Esophagus squamous epithelium (tissue), 5 donors: Measurements from ENCODE around the gene BAD. TPM values are rescaled to one million over a fixed set of nuclear protein-coding genes. Genes with fewer than 3 reads are reported as not detected.
A peak's percentile ranks its signal among the peaks of the same experiment; 100 is the strongest.

Source experiments
- DNase-seq: peaks from one replicate; lab custom pipeline; 2025; lab: John Stamatoyannopoulos, UW
- H3K27ac ChIP-seq, 4 donors: fragments of 200-600 bp; sonication (generic); one replicate each; pipeline ENCODE4 v1.5.1; 2016 to 2019; ENCODE audit warnings: mild to moderate bottlenecking in 1 of 4
- H3K27me3 ChIP-seq, 4 donors: fragments of 200-600 bp; sonication (generic); 1 replicate in 3 of 4; 2 replicates in 1 of 4; pipeline versions ENCODE4 v1.5.1 to v1.6.0; 2017 to 2021; ENCODE audit warnings: antibody characterized with exemption in 1 of 4
- H3K36me3 ChIP-seq, 3 donors: fragments of 200-600 bp; sonication (generic); one replicate each; pipeline ENCODE4 v1.5.1; 2016 to 2019
- H3K4me1 ChIP-seq, 3 donors: fragments of 200-600 bp; sonication (generic); one replicate each; pipeline ENCODE4 v1.5.1; 2017 to 2019
- H3K4me3 ChIP-seq, 4 donors: fragments of 200-600 bp; sonication (generic); 1 replicate in 3 of 4; 2 replicates in 1 of 4; pipeline ENCODE4 v1.5.1; 2016 to 2019; ENCODE audit warnings: mild to moderate bottlenecking in 2 of 4, moderate library complexity in 1 of 4
- H3K9me3 ChIP-seq, 3 donors: fragments of 200-600 bp; sonication (generic); one replicate each; pipeline ENCODE4 v1.5.1; 2016 to 2019
- POLR2A ChIP-seq, 4 donors: fragments of 450-650 bp; IDR thresholded peaks; one replicate each; pipeline ENCODE4 v1.6.1; 2017; ENCODE audit warnings: antibody characterized with exemption in 4 of 4, mild to moderate bottlenecking in 4 of 4, moderate library complexity in 3 of 4
- WGBS, 2 donors: methylation state at CpG; one replicate each; pipeline ENCODE4 v1.1.5; 2018; 5-methylcytosine and 5-hydroxymethylcytosine counted together
- intact Hi-C: fragments of 100-400 bp; cut with DNase I; formaldehyde crosslinking; loops from one replicate; pipeline ENCODE4 v1.15.0; 2022
- total RNA-seq, 4 donors: library from RNA; depleted of rRNA; stranded (reverse); fragments of >200 nt; gene quantifications; one replicate each; pipeline ENCODE4 v1.1.0, GENCODE V29; 2016
- TF ChIP-seq, protein P1 (sequence below), 6 experiments: fragments of 450-650 bp in 4 of 6; fragments of 200-600 bp in 2 of 6; sonication (generic) in 2 of 6; IDR thresholded peaks; one replicate each; pipeline ENCODE4 v1.5.1; 2016 to 2019; ENCODE audit warnings: antibody characterized with exemption in 6 of 6, mild to moderate bottlenecking in 4 of 6, moderate library complexity in 4 of 6
- donor health status: DM: yes; HTN: yes; CAD: no.

Gene BAD
- total RNA-seq, 4 donors from 2014 or later = 49.4 to 86.5 (median 72.9) TPM

GRCh38 chr11:64240435-64241240, 43.8 kb downstream of the BAD start, which contains the start of gene FKBP2:
Gene FKBP2 (plus strand): TSS chr11:64241095. CDS start chr11:64242388, 1,293 bp downstream.
- TF ChIP-seq, protein P1, sequence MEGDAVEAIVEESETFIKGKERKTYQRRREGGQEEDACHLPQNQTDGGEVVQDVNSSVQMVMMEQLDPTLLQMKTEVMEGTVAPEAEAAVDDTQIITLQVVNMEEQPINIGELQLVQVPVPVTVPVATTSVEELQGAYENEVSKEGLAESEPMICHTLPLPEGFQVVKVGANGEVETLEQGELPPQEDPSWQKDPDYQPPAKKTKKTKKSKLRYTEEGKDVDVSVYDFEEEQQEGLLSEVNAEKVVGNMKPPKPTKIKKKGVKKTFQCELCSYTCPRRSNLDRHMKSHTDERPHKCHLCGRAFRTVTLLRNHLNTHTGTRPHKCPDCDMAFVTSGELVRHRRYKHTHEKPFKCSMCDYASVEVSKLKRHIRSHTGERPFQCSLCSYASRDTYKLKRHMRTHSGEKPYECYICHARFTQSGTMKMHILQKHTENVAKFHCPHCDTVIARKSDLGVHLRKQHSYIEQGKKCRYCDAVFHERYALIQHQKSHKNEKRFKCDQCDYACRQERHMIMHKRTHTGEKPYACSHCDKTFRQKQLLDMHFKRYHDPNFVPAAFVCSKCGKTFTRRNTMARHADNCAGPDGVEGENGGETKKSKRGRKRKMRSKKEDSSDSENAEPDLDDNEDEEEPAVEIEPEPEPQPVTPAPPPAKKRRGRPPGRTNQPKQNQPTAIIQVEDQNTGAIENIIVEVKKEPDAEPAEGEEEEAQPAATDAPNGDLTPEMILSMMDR (IDR thresholded peaks at IDR 0.05) = peak in 2 of 6 experiments; percentile 8 to 24
- peak in 3 of 4 donors; percentile 43 to 86 (median 72) for TF ChIP-seq POLR2A (IDR thresholded peaks at IDR 0.05)
- Histone ChIP-seq H3K27ac (peak within 1 kb of the TSS; percentile 95 to 100 (median 99)), H3K9me3 (no peaks in the 10 kb centered on the region), H3K27me3 (no peaks in the 10 kb centered on the region), H3K4me3 (peak within 1 kb of the TSS; percentile 63 to 95 (median 86)), H3K36me3 (peaks cover 0 to 60% (median 0%) of the 10 kb centered on the region in 3 donors), H3K4me1 (peaks cover 68 to 91% (median 70%) of the 10 kb centered on the region in 3 donors)
- DNase-seq = peak; percentile 91
- intact Hi-C loops = no loop called here
- WGBS, 2 donors = 1 to 2% methylated on average over 7 to 23 of the region's 58 CpGs

GRCh38 chr11:64239662-64240434, 44.6 kb downstream of the BAD start:
- TF ChIP-seq, protein P1 (IDR thresholded peaks at IDR 0.05) = no peak
- no peak for TF ChIP-seq POLR2A (IDR thresholded peaks at IDR 0.05)
- Histone ChIP-seq H3K4me1 (peaks cover 68 to 91% (median 69%) of the 10 kb centered on the region in 3 donors), H3K36me3 (peaks cover 0 to 58% (median 0%) of the 10 kb centered on the region in 3 donors), H3K9me3 (no peaks in the 10 kb centered on the region), H3K27ac (peak overlapping the region; percentile 95 to 100 (median 99)), H3K27me3 (no peaks in the 10 kb centered on the region), H3K4me3 (peak overlapping the region in 3 of 4 donors; percentile 63 to 90 (median 82))
- intact Hi-C loops = no loop called here
- no peak for DNase-seq
- 60 to 74% methylated on average over 7 to 10 of the region's 11 CpGs for WGBS, 2 donors

- WGBS, 2 donors = 83 to 90% methylated on average over 3 to 5 of the region's 5 CpGs
- Histone ChIP-seq H3K27ac (peak overlapping the region; percentile 95 to 100 (median 99)), H3K4me1 (peaks cover 64 to 86% (median 66%) of the 10 kb centered on the region in 3 donors), H3K9me3 (no peaks in the 10 kb centered on the region), H3K27me3 (no peaks in the 10 kb centered on the region), H3K4me3 (no peak overlapping the region), H3K36me3 (peaks cover 0 to 50% (median 0%) of the 10 kb centered on the region in 3 donors)
- intact Hi-C loops = no loop called here
- TF ChIP-seq POLR2A (IDR thresholded peaks at IDR 0.05) = no peak
- TF ChIP-seq, protein P1 (IDR thresholded peaks at IDR 0.05) = no peak
- no peak for DNase-seq
Observed at GRCh38 chr11:64238999-64239398, 45.5 kb downstream of the BAD start.

- TF ChIP-seq, protein P1 (IDR thresholded peaks at IDR 0.05) = no peak
- TF ChIP-seq POLR2A (IDR thresholded peaks at IDR 0.05) = no peak
- Histone ChIP-seq H3K27me3 (no peaks in the 10 kb centered on the region), H3K4me3 (no peak overlapping the region), H3K4me1 (peaks cover 61 to 86% (median 65%) of the 10 kb centered on the region in 3 donors), H3K9me3 (no peaks in the 10 kb centered on the region), H3K27ac (peak overlapping the region; percentile 95 to 100 (median 99)), H3K36me3 (peaks cover 0 to 40% (median 0%) of the 10 kb centered on the region in 3 donors)
- intact Hi-C loops = no loop called here
- no peak for DNase-seq
- 62 to 85% methylated on average over 4 to 6 of the region's 9 CpGs for WGBS, 2 donors
Observed at GRCh38 chr11:64238076-64238475, 46.4 kb downstream of the BAD start.
